Measurements from ENCODE around the gene DCT.

DNA sequence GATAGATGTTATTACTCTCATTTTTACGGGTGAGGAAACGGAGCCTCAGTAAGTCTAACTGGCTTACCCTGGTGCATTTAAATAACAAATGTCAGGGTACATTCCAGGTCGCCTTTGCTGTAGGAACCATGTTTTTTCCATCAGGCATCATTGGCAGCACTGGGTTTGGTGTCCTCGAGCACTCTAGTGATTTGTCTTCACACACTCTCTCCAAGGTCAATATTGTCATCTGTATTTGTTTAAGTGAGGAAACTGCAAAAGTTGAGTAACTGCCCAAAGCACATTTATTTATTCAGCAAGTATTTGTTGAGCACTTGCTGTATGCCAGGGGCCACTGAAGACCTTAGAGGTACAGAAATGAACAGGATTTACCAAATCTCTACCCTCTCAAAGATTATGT lies 78.6 kb downstream of the DCT start:
- TF ChIP-seq, protein P1, sequence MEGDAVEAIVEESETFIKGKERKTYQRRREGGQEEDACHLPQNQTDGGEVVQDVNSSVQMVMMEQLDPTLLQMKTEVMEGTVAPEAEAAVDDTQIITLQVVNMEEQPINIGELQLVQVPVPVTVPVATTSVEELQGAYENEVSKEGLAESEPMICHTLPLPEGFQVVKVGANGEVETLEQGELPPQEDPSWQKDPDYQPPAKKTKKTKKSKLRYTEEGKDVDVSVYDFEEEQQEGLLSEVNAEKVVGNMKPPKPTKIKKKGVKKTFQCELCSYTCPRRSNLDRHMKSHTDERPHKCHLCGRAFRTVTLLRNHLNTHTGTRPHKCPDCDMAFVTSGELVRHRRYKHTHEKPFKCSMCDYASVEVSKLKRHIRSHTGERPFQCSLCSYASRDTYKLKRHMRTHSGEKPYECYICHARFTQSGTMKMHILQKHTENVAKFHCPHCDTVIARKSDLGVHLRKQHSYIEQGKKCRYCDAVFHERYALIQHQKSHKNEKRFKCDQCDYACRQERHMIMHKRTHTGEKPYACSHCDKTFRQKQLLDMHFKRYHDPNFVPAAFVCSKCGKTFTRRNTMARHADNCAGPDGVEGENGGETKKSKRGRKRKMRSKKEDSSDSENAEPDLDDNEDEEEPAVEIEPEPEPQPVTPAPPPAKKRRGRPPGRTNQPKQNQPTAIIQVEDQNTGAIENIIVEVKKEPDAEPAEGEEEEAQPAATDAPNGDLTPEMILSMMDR (IDR thresholded peaks at IDR 0.05; ENCODE audit: low read length) = no peak
- TF ChIP-seq EZH2 (optimal IDR thresholded peaks at IDR 0.05; ENCODE audit: low read depth, low read length) (no peak), EZH2phosphoT487 (IDR thresholded peaks at IDR 0.05; ENCODE audit: low read length) (no peak)
